OCI-LY7 (cell line): ENCODE data around the gene TCTN3. TPM values are rescaled to one million over a fixed set of nuclear protein-coding genes. Genes with fewer than 3 reads are reported as not detected.
A peak's percentile ranks its signal among the peaks of the same experiment; 100 is the strongest.

Source experiments
- BruUV-seq: library from RNA; stranded (reverse); fragments of 400-500 nt; replicated peaks from 2 replicates; lab custom pipeline; 2021; lab: Mats Ljungman, UMichigan
- CTCF ChIA-PET: fragments of 300-600 bp; sonication (Branson Sonifier 250); formaldehyde crosslinking; loops from one replicate; lab custom pipeline; 2022; ENCODE audit warnings: antibody characterized with exemption; ENCODE audit not compliant: unreplicated experiment; lab: Charles Lee
- POLR2A ChIA-PET: fragments of 300-600 bp; sonication (Branson Sonifier 250); formaldehyde crosslinking; loops from one replicate; lab custom pipeline; 2022; ENCODE audit warnings: antibody characterized with exemption; lab: Charles Lee
- DNase-seq: peaks from one replicate; pipeline ENCODE4 v3.0.0-alpha.2; 2015; ENCODE audit warnings: low spot score
- H2AFZ ChIP-seq: fragments of 200-600 bp; sonication (generic), shearing (Covaris generic); 2 replicates; pipeline ENCODE4 v1.6.1; 2014; ENCODE audit warnings: mild to moderate bottlenecking, antibody characterized with exemption, low read length, moderate library complexity
- H3K27ac ChIP-seq: fragments of 200-600 bp; sonication (generic); 2 replicates; pipeline ENCODE4 v1.5.1; 2014; ENCODE audit warnings: mixed run types, low read depth, mild to moderate bottlenecking, moderate library complexity, low read length, inconsistent platforms; ENCODE audit not compliant: poor library complexity, severe bottlenecking
- H3K36me3 ChIP-seq: fragments of 200-600 bp; sonication (generic); 2 replicates; pipeline ENCODE4 v1.6.1; 2014; ENCODE audit warnings: mild to moderate bottlenecking, antibody characterized with exemption, low read length, moderate library complexity, mixed read lengths; ENCODE audit not compliant: insufficient read depth
- H3K4me1 ChIP-seq: fragments of 200-600 bp; sonication (generic); 2 replicates; pipeline ENCODE4 v1.5.1; 2014; ENCODE audit warnings: mild to moderate bottlenecking, low read length; ENCODE audit not compliant: insufficient read depth, poor library complexity, severe bottlenecking
- H3K4me2 ChIP-seq: fragments of 200-600 bp; sonication (generic); 2 replicates; pipeline ENCODE4 v1.6.1; 2014; ENCODE audit warnings: mild to moderate bottlenecking, low read length
- H3K4me3 ChIP-seq: fragments of 200-600 bp; sonication (generic); 2 replicates; pipeline ENCODE4 v1.5.1; 2014; ENCODE audit warnings: mild to moderate bottlenecking, low read depth, low read length; ENCODE audit not compliant: poor library complexity, severe bottlenecking
- H3K79me2 ChIP-seq: fragments of 200-600 bp; sonication (generic); 2 replicates; pipeline ENCODE4 v1.6.1; 2016; ENCODE audit warnings: low read depth, mild to moderate bottlenecking, low read length, moderate library complexity, mixed read lengths; ENCODE audit not compliant: insufficient read depth
- H3K9me2 ChIP-seq: fragments of 200-600 bp; sonication (generic); 2 replicates; pipeline ENCODE4 v1.6.1; 2016; ENCODE audit warnings: mild to moderate bottlenecking, low read length, mixed read lengths; ENCODE audit not compliant: insufficient read depth
- H3K9me3 ChIP-seq: fragments of 200-600 bp; sonication (generic); 2 replicates; pipeline ENCODE4 v1.6.1; 2014; ENCODE audit warnings: mild to moderate bottlenecking, mixed run types, low read length, mixed read lengths
- H4K20me1 ChIP-seq: fragments of 200-600 bp; sonication (generic); 2 replicates; pipeline ENCODE4 v1.6.1; 2014; ENCODE audit warnings: mild to moderate bottlenecking, antibody characterized with exemption, low read length, moderate library complexity, mixed read lengths; ENCODE audit not compliant: insufficient read depth
- EZH2phosphoT487 ChIP-seq: fragments of 200-600 bp; sonication (generic); IDR thresholded peaks from 2 replicates; pipeline ENCODE4 v1.6.1; 2018; ENCODE audit warnings: low read depth, borderline replicate concordance, mild to moderate bottlenecking, mixed run types, antibody characterized with exemption, low read length, moderate library complexity, mixed read lengths
- intact Hi-C: fragments of 100-400 bp; cut with micrococcal nuclease; formaldehyde crosslinking; loops from one replicate; pipeline ENCODE4 v1.10.0; 2022; ENCODE audit not compliant: unreplicated experiment
- total RNA-seq, 2 experiments: library from RNA; depleted of rRNA in 1 of 2; stranded (reverse); fragments of >200 nt in 1 of 2; shearing (Covaris generic) in 1 of 2; gene quantifications; 2 replicates each; pipeline ENCODE4 v1.2.3, GENCODE V29; 2014 to 2022
- TF ChIP-seq, protein P1 (sequence below): fragments of 200-600 bp; sonication (generic); conservative IDR thresholded peaks from 2 replicates; pipeline ENCODE4 v1.5.1; 2014; ENCODE audit warnings: mild to moderate bottlenecking, antibody characterized with exemption, low read length, moderate library complexity, mixed read lengths

The TCTN3 gene
- total RNA-seq, 2 experiments from 2014 or later, result 10.4 to 14.4 TPM

DNA sequence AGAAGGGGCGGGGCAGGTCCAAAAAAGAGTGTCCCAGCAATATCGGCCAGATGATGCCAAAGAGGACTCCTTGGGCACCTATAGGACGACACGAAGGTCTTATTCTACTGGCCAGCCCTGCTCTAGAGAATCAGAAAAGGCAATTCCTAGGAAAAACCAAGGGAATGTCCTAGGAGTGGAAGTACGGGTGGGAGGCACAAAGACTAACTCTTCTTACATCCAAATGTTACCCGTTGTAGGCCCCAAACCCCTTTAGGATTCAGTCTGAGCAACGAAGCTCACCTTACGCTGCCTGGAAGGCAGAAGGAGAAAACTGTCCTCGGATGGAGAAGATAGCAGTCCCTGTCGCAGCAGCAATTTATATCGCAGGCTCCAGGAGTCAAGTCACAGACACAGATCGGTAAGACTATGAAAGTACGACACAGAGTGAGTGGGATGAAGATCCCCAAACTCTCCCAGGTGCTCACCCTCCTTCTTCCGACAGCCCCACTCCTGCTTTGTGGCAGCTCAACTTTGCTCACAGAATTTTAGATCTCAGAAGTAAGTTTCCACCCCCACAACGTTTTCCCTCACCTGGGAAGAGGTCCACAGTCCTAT, 558 bp downstream of the TCTN3 start:
- no TSS peak for BruUV-seq
- peak overlapping the region; percentile 73 for H2AFZ ChIP-seq
- H3K9me2 ChIP-seq, result no peaks in the 10 kb centered on the region
- ChIA-PET CTCF (interaction anchor here (0.6 to 3.9 kb wide), 26 partner anchors 9 to 1707 kb away, joined by 3 to 88 read pairs (median 4); partner anchors contain the start of gene ENTPD1), POLR2A (interaction anchor here (0.6 to 4.4 kb wide), 15 partner anchors 14 to 247 kb away, joined by 3 to 34 read pairs (median 6); partner anchors contain the start of gene ENTPD1)
- H4K20me1 ChIP-seq, result no peaks in the 10 kb centered on the region
- 0 out of 2 replicates have a peak, but pooled peaks cover under 1% of the 10 kb centered on the region for H3K9me3 ChIP-seq
- H3K79me2 ChIP-seq, result peaks cover 11% of the 10 kb centered on the region
- H3K4me3 ChIP-seq, result peak overlapping the region; percentile 83
- peaks cover 22% of the 10 kb centered on the region for H3K4me1 ChIP-seq
- no peak for TF ChIP-seq EZH2phosphoT487
- TF ChIP-seq, protein P1, sequence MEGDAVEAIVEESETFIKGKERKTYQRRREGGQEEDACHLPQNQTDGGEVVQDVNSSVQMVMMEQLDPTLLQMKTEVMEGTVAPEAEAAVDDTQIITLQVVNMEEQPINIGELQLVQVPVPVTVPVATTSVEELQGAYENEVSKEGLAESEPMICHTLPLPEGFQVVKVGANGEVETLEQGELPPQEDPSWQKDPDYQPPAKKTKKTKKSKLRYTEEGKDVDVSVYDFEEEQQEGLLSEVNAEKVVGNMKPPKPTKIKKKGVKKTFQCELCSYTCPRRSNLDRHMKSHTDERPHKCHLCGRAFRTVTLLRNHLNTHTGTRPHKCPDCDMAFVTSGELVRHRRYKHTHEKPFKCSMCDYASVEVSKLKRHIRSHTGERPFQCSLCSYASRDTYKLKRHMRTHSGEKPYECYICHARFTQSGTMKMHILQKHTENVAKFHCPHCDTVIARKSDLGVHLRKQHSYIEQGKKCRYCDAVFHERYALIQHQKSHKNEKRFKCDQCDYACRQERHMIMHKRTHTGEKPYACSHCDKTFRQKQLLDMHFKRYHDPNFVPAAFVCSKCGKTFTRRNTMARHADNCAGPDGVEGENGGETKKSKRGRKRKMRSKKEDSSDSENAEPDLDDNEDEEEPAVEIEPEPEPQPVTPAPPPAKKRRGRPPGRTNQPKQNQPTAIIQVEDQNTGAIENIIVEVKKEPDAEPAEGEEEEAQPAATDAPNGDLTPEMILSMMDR, result no peak
- H3K4me2 ChIP-seq, result peak overlapping the region; percentile 98
- peak; percentile 11 for DNase-seq
- no peak overlapping the region for H3K27ac ChIP-seq
- peaks cover 32% of the 10 kb centered on the region for H3K36me3 ChIP-seq
- intact Hi-C loops, result no loop called here

DNA sequence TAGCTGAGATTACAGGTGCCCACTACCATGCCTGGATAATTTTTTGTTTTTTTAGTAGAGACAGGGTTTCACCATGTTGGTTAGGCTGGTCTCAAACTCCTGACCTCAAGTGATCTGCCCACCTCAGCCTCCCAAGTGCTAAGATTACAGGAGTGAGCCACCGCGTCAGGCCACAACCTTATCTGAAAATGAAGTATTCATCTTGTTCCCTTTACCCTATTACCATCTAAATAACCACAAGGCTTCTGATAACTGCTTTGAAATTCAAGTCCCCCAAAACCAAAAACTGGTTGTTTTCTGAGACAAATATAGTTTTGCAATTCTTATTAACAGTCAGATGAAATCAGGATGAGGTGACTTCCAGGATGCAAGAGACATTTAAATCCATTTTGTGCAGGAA, 2.4 kb downstream of the TCTN3 start:
- intact Hi-C loops, result no loop called here
- Histone ChIP-seq H3K4me2 (peak overlapping the region; percentile 98; the same call in 1 of the 2 replicates), H3K36me3 (peaks cover 49% of the 10 kb centered on the region), H3K9me3 (no peaks in the 10 kb centered on the region), H2AFZ (no peak overlapping the region), H4K20me1 (no peaks in the 10 kb centered on the region), H3K4me3 (peak overlapping the region; percentile 30), H3K9me2 (no peaks in the 10 kb centered on the region), H3K79me2 (peaks cover 11% of the 10 kb centered on the region), H3K27ac (no peak overlapping the region), H3K4me1 (peaks cover 22% of the 10 kb centered on the region)
- POLR2A ChIA-PET, result interaction anchor here (4.4 kb wide), 1 partner anchor 146 kb away, joined by 34 read pairs; no protein-coding TSS in a partner anchor
- CTCF ChIA-PET, result no interaction called here
- no peak for DNase-seq
- no TSS peak for BruUV-seq
- TF ChIP-seq, protein P1, result no peak
- TF ChIP-seq EZH2phosphoT487, result no peak

DNA sequence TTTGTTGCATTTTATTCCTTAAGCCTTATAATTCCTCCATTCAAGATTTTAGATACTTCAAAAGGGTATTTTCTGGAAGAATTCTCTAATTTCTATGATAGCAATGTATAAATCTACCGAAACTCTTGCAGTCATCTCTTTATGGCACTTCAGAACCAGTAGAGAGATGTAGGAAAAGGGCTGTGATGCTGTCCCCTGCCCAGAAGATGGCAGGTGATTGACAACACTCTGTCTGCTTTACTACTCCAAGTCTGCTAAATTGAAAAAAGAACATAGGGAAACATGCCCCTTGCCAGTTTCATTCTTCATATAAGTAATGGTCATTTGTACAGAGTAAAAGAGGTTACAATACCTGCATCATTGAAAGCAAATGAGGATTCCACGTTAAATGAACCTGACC, 5.1 kb downstream of the TCTN3 start:
- no peaks in the 10 kb centered on the region for H3K9me2 ChIP-seq

More for the DNA sequence above, 5.1 kb downstream of the TCTN3 start:
- peaks cover 71% of the 10 kb centered on the region for H3K36me3 ChIP-seq
- no peak overlapping the region for H3K27ac ChIP-seq
- peaks cover 16% of the 10 kb centered on the region for H3K4me1 ChIP-seq
- no peak overlapping the region for H3K4me3 ChIP-seq
- intact Hi-C loops, result no loop called here
- no TSS peak for BruUV-seq
- DNase-seq, result peak; percentile 11
- ChIA-PET POLR2A (interaction anchor here (0.9 to 1.7 kb wide), 5 partner anchors 9 to 262 kb away, joined by 3 to 7 read pairs (median 3); no protein-coding TSS in a partner anchor), CTCF (no interaction called here)
- peaks cover 11% of the 10 kb centered on the region for H3K79me2 ChIP-seq
- TF ChIP-seq, protein P1, result peak; percentile 64
- no peak for TF ChIP-seq EZH2phosphoT487
- no peak overlapping the region for H2AFZ ChIP-seq
- H3K9me3 ChIP-seq, result no peaks in the 10 kb centered on the region
- no peaks in the 10 kb centered on the region for H4K20me1 ChIP-seq
- H3K4me2 ChIP-seq, result no peak overlapping the region
